Hepatocyte (in vitro differentiated cells): ENCODE measurements around the gene GK.

Experiments used
- CTCF ChIP-seq: fragments of 200-600 bp; sonication (generic); IDR thresholded peaks from 2 replicates; pipeline ENCODE4 v1.5.1; 2016; ENCODE audit warnings: antibody characterized with exemption, mild to moderate bottlenecking; ENCODE audit not compliant: poor library complexity
- EZH2phosphoT487 ChIP-seq: fragments of 200-600 bp; sonication (generic); IDR thresholded peaks from one replicate; pipeline ENCODE4 v1.6.1; 2018; ENCODE audit warnings: antibody characterized with exemption, mild to moderate bottlenecking, low read depth, moderate library complexity; ENCODE audit not compliant: unreplicated experiment, severe bottlenecking

DNA sequence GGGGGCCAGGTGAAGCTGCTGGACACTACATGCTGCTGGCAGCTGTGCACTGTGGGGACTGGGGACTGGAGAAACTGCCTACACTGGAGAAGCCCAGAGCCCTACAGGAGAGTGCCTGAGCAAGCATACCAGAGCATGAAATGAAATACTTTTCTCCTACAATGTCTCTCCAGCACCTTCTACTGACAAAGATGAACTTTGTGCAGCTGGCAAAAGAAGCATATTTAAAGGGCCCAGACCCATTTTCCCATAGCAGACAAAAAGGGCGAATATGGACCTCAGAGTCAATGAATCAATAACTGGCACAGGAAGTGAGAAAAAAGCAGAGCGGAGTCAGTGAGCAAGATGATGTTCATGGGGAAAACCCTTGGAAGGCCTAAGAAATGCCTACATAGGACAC, 30.9 kb upstream of the GK start:
- TF ChIP-seq CTCF: no peak
- TF ChIP-seq EZH2phosphoT487: no peak
